ENCODE measurements around the gene COL5A1.

Gene COL5A1

DNA sequence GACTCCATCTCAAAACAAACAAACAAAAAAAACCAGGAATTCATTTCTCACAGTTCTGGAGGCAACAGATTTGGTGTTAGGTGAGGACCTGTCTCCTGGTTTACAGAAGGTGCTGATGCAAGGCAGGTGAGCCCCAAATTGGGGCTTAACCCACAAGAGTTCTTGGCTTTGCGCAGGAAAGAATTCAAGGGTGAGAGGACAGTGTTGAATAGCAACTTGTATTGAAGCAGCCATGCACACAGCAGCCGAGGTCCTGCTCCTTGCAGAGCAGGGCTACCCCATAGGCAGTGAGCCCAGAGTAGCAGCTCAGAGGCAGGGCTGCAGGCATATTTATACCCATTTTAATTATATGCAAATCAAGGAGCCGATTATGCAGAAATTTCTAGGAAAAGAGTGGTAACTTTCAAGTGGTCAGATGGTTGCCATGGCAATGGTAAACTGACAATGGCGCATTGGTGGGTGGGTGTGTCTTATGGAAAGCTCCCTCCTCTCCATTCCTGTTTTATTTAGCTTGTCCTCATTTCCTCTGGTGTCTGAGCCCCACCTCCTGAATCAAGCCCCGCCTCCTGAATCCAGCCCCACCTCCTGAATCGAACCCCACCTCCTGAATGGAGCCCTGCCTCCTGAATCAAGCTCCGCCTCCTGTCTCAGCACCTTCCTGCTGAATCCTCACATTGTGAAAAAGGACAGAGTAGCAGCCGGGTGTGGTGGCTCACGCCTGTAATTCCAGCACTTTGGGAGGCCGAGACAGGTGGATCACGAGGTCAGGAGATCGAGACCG lies 34.5 kb upstream of the COL5A1 start:
- in situ Hi-C loops (cut with MboI; ENCODE audit: low sequenced_read_pairs), result no loop called here

DNA sequence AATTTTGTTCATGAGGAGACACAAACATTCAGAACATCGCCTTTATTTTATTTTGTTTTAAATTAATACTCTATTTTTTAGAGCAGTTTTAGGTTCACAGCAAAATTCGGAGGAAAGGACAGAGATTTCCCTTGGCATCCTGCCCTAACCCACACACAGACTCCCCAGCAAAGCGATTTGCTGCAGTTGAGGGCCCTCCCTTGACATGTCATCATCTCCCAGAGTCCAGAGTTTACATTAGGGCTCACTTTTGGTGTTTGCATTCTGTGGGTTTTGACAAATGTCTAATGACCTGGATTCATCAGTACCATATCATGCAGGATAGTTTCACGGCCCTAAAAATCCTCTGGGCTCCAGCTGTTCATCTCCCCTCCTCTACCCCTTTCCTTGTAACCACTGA lies 33.6 kb upstream of the COL5A1 start:
- in situ Hi-C loops (cut with MboI; ENCODE audit: low sequenced_read_pairs), result no loop called here

DNA sequence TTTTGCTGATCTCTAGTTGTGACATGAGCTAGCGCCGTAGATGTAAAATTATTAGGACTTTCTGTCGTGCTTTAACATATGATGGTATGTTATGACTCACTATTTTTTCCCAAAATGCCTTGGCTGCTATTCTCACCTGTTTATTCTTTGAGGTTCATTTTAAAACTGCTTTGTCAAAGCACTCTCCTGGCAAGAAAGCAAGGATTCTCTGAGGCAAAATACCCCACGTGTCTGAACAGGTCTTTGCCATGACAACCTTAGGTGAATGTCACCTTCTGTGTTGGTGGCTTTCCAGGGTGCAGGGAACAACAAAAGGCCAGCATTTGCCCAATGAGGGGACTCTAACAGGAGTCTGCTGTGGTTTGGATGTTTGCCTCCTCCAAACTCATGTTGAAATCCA lies 30.6 kb upstream of the COL5A1 start:
- in situ Hi-C loops (cut with MboI; ENCODE audit: low sequenced_read_pairs), result no loop called here

DNA sequence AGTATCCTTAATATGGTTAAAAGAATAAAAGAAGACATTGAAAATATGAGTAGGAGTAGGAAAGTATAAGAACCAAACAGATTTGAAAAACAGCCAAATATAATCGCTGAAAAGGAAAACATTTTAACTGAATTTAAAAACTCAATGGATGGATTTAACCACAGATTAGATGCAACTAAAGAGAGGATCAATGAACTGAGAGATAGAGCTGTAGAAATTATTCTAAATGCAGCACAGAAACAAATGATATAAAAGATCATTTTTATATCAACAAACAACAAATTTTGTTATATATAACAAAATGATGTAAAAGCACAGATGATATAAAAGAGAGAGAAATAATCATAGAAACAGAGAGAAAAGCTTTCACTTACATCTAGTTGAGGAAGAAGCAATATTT lies 29.3 kb upstream of the COL5A1 start:
- in situ Hi-C loops (cut with MboI; ENCODE audit: low sequenced_read_pairs), result no loop called here

DNA sequence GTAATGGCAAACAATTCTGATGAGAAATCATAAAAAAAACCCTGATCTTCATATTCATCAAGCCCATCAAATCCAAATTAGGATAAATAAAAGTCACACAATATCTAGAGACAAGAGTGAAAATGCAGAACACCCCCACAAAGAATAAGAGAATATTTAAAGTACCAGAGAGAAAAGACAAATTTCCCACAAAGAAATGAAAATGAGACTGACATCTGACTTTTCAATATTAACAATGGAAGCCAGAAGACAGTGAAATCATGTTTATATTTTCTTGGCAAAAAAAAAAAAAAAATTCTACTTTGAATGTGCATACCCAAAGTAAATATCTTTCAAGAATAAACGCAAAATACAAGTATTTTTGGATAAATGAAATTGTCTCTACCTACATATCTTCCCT lies 28.9 kb upstream of the COL5A1 start:
- in situ Hi-C loops (cut with MboI; ENCODE audit: low sequenced_read_pairs), result no loop called here

DNA sequence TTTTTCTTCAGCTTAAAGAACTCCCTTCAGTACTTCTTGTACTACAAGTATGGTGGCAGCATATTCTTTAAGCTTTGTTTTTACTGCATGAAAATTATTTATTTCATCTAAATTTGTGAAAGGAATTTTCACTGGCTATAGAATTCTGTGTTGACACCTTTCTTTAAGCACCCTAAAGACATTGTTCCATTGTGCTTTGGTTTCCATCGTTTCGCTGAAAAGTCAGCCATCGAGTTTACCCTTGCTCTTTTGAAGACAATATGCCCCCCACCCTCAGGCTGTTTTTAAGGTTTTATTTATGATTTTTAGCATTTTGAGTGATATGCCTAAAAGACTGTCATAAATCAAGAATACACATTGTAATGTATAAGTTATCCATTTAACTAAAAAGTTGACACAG lies 27.3 kb upstream of the COL5A1 start:
- in situ Hi-C loops (cut with MboI; ENCODE audit: low sequenced_read_pairs), result no loop called here

DNA sequence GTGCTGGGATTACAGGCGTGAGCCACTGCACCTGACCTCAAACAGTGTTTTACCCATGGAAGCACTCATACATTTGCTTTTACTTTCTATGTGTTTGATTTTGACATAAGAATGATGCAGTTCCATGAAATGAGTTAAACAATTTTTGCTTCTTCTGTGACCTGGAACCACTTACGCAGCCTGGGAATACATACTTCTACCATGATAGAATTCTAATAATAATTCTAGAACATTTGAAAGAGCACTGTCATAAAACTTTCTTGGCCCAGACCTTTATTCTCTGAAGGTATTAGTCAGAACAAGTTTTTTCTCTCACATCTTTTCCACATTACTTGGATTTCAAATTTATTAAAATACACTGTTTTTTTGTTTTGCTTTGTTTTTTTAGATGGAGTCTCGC lies 25.3 kb upstream of the COL5A1 start:
- in situ Hi-C loops (cut with MboI; ENCODE audit: low sequenced_read_pairs), result no loop called here

DNA sequence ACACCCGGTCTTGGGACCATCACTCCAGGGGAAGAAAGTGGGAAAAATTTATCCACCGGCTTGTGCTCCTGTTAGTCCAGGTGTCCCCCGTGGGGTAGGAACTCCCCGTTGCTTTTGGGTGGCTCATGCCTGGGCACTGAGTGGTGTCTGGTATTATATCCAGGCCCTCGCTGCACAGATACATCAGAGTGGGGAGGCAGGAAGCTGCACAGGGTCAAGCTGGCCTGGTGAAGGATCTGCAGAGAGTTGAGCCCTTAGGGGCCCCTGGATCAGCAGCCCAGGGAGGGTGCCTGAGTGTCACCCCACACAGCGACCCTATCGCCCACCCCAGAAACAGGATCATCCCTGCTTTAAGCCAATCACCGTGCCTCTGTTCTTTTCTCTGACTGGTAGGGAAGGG lies 24.4 kb upstream of the COL5A1 start:
- in situ Hi-C loops (cut with MboI; ENCODE audit: low sequenced_read_pairs), result no loop called here

DNA sequence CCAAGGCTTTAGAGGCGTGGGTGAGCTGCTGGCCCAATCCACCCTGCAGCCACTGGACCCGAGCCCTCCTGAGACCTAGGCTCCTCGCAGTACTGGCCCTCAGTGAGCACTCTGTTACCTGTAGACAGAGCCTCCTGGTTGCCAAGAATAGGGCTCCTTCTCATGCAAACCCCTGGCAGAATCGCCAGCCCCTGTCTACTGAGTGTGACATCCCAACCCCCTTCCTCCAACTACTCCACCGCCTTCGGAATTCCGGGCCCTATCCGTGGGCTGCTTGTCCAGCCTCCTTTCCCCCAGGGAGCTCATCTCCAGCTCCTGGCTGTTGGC lies 23.8 kb upstream of the COL5A1 start:
- in situ Hi-C loops (cut with MboI; ENCODE audit: low sequenced_read_pairs), result no loop called here

DNA sequence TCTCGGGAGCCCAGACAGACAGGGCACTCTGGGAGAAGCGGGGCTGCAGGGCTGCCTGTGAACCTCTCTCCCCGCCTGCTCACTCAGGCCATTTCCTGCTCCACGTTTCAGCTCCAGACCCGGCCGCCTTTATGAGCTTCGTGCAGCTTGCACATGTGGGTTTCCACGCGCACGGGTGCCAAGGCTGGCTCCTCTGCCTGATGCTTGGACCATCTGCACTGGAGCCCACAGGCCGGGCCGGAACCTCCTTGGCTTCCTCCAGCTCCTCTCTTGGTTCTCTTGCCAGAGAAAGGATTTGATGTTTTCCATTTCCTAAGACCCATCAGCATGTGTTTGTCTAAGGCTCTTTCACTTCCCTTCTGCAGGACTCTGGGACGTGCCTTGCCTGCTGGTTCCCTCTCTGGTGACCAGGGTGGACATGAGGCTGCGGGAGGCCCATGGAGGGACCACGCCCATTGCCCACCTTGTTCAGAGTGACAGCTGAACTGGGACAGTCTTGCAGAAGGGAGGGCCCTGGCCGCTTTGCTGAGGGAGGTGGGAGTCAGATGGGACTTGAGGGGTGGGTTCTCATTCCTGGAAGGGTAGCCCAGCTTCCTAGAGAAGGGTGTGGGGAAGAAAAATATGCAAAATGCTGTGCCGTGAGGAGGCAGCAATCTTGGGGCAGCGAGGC lies 23.3 kb upstream of the COL5A1 start:
- in situ Hi-C loops (cut with MboI; ENCODE audit: low sequenced_read_pairs), result no loop called here

DNA sequence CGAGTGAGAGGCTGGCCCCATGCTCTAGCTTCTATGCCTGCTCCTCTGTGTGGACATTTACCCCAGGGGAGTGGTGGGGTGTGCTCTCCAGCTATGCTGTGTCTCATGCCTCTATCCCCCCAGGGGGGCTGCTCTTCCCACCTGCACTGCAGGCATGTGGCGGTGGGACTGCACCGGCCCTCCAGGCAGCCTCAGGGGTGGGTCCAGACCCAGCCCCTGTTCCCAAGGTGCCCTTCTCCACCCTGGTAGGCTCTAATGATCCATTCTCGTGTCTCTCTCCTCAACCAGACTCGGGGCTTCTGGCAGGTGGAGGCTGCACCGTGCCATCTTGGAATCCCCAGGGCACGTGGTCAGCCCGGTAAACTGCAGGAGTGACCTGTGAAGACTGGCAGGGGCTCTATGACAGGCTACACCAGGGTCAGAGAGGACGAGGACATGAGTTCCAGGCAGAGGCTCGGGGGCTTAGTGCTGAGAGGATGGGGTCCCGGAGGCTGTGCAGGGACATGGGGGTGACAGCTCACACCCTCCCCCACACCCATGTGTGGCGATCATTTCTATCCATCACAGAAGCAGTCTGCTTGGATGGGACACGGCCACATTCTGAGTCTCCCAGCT lies 22.7 kb upstream of the COL5A1 start:
- in situ Hi-C loops (cut with MboI; ENCODE audit: low sequenced_read_pairs), result no loop called here

DNA sequence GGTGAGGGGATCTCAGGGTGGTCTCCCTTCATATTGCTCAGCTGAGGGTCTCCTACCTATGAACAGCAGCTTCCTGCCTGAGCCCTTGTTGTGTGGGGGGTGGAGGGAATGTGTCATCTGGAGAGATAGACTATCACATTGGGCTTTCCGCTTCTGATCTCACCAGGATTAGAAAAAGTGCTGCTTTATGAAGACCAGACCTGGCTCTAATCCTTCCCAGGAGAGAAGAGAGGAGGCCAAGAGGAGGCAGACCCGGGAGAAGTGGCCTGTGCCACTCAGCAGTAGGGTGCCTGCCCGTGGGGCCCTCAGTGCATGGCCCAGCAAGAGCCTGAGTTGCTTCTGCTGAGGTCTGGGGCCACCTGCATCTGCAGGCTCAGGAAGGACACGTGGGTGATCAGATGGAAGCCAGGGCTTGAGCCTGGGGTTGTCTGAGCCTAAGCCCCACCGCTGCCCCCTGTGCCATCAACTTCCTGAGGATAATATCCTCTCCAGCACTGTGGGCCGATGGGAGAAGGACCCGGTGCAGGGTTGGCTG lies 22.1 kb upstream of the COL5A1 start:
- in situ Hi-C loops (cut with MboI; ENCODE audit: low sequenced_read_pairs), result no loop called here

DNA sequence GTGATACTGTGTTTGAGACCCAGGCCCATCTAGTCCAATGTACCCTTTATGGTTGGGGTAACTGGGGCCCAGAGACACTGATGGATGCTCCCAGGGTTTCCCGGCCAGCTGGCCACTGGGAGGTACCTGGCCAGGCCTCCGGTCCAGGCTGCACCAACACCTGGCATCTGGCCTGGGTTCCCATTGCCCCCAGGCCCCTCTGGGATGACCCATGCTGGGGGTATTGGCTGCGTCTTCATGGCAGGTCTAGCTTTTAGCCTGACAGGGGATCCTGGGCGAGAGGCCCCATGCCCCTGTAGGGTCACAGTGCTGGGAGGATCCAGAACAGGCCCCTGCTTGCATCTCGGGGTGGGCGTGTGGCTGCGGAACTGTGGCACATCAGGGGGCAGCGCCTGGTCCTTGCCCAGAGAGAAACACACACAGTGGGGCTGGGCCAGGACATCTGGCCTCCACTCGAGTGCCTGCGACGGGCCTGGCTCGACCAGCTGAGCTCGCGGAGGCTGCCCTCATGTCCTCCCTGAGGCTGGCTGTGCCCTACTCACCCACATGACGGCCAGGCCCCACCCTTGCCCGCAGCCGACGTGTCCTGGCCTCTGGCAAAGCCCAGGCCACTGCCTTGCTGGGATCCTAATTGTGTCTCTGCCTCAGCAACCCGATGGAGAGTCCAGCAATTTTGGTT lies 21.5 kb upstream of the COL5A1 start:
- in situ Hi-C loops (cut with MboI; ENCODE audit: low sequenced_read_pairs), result no loop called here

DNA sequence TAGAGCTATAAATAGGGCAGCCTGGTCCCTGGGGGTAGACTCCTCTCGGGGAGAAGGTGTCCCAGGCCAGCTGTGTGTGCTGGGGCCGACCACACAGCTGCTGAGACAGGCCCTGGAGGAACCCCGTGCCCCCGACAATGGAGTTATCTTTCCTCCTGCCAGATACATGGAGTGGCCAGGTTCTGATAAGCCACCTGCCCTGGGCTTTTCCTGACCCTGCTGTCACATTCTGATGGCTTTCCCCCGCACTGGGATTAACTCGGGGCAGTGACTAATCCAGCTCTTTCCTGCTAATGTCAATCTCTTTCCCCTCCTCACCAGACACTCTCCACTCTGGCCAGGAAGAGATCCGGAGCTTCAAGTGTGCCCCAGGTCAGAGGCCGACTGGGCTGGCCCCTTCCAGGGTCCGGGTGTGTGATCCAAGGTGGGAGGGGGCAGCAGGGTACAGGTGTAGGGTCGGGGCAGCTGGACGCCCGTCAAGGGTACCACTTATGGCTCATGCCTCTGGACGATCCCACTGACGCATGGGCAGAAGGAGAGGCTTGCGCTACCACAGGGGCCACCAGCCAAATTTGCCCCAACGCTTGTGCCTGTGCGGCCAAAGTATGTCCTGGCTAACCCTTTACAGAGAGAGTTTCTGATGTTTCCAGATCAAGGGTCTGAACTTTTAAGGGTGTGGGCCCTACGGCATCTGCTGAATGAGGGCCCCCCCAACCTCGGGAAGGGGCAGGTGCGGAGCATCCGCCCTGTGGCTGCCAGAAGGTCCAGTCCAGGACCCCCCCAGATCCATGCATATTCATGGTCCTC lies 20.6 kb upstream of the COL5A1 start:
- in situ Hi-C loops (cut with MboI; ENCODE audit: low sequenced_read_pairs), result no loop called here

DNA sequence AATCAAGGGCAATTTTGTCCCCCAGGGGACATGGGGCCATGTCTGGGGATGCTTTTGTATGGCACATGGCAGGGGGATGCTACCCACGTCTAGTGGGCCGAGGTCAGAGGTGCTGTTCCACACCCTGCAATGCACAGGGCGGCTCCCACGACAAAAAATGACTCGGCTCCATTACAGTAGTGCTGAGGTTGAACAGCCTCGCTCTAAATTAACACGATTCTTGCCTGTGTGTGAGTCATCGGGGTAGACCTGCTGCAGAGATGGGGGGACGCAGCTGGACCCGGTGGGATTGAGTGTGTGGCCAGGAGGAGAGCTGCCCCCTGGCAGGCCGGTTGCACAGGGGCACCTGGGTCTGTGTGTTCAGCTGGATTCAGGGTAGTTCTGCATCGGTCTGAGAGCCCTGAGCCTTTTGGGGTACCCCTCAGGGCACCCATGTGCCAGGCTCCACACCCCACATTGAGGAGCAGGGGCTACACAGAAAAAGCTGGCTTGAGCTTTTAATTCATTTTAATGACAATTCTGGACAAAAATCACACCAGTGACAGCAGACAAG lies 20.0 kb upstream of the COL5A1 start:
- in situ Hi-C loops (cut with MboI; ENCODE audit: low sequenced_read_pairs), result no loop called here

DNA sequence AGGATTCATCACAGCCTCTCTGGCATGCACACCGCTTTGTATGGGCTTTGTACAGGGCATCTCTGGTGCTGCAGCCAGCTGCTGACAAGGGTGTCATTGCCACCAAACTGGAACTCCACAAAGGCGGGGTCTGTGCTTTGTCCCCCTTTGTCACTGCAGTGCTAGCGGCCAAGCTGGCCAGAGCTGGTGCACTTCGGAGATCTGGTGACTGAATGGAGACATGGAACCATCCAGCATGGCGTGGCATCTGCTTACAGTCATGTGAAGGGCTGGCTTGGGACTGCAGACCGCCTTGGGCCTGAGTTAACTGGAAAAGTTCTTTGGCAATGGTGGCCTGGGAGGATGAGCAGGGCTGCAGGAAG lies 18.7 kb upstream of the COL5A1 start:
- in situ Hi-C loops (cut with MboI; ENCODE audit: low sequenced_read_pairs), result no loop called here

DNA sequence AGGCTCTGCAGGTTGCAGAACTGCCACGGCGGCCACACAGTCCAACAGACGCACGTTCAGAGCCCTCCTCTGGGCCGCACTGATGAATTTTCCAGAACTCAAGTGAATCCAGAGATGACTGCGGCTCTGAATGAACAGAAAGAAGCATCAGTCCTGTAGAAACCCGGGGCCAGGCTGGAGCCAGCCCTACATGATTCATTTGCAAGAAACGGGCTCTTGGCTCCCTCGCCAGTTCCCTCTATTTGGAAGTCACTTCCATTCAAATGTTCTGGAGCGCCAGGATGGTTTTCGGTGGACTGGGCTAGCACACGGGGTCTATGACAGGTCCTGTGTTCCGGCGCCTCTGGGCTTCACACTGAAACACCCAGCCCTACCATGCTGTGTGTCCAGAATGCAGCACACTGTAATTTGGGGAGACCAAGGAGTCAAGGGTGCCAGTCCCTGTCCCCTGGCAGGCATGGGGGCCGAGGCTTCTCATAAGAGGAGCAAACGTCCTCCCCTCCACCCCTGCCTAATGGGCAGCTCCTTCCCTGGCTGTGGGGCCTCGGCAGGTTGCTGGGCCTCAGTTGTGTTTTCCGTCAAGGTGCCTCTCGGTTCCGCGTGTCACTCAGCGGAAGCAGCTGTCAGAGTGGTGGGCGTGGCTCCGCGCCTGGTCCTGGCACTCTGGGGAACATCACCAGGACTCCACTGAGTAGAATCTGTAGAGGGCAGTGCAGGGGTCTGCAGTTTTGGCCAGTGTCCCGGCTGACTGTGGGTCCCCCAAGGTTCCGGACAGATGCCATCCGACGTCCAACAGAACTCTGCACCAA lies 18.1 kb upstream of the COL5A1 start:
- in situ Hi-C loops (cut with MboI; ENCODE audit: low sequenced_read_pairs), result no loop called here

DNA sequence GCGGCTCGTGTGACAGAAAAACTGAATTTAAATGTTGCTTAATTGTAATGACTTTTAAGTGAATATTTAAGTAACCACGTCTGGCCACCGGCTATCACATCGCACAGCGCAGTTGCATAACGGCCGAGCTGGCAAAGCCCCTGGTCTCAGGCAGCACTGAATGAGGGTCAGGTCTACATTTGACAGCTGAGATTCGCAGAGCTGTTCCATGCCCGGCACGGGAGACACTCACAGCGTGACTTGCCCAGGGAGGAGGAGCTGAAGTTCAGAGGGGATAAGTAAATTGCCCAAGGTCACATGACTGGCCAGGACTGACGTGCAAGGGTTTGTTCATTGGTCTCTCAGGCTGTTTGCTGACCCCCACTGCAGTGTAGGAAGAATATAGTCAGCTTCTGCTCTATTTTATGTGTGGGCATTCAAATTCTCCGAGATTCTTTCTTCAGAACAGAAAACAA lies 17.4 kb upstream of the COL5A1 start:
- in situ Hi-C loops (cut with MboI; ENCODE audit: low sequenced_read_pairs), result no loop called here

DNA sequence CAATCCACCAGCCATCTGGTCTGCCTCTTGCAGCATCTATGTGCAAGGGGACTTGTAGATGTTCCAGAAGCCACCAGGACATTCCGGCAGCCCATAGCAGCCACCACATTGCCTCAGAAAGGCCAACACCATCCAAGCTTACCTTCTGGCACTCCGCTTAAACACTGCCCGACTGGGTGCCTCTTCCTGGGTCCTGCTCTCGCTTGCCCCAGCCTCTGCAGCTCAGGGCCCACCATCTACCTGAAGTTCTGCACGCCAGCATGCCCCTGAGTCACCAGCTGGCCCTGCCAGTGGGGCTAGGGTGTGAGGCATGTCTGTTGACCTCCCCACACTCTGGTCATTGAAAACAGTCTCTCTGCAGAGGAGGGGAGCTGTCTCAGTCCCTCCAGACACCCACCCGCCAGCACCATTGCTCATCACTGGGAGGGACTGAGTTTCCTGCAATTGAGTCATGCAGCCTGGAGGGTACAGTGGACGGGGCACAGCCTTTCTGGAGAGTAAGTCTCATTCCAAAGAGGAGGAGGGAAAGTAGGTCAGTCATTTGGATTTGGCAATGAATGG lies 16.9 kb upstream of the COL5A1 start:
- in situ Hi-C loops (cut with MboI; ENCODE audit: low sequenced_read_pairs), result no loop called here
